Endodermal cell (in vitro differentiated cells): ENCODE results near the gene ZSWIM6. TPM values are rescaled to one million over a fixed set of nuclear protein-coding genes. Genes with fewer than 3 reads are reported as not detected.

Experiments used
- DNase-seq: peaks from one replicate; pipeline ENCODE4 v3.0.0-alpha.2; 2017
- H3K27ac ChIP-seq: 2 replicates; pipeline ENCODE4 v1.5.1; 2013; ENCODE audit warnings: mild to moderate bottlenecking, low read depth, low read length, moderate library complexity
- H3K27me3 ChIP-seq: 2 replicates; pipeline ENCODE4 v1.6.1; 2013; ENCODE audit warnings: mild to moderate bottlenecking, low read length, moderate library complexity; ENCODE audit not compliant: insufficient read depth, control insufficient read depth, poor library complexity, severe bottlenecking
- H3K36me3 ChIP-seq: 2 replicates; pipeline ENCODE4 v1.7.0; 2013; ENCODE audit warnings: mild to moderate bottlenecking, low read length, moderate library complexity; ENCODE audit not compliant: control insufficient read depth, insufficient read depth
- H3K4me1 ChIP-seq: one replicate; pipeline ENCODE4 v1.7.0; 2013; ENCODE audit warnings: low read length; ENCODE audit not compliant: control insufficient read depth, insufficient read depth
- H3K4me3 ChIP-seq: 2 replicates; pipeline ENCODE4 v1.5.1; 2013; ENCODE audit warnings: mild to moderate bottlenecking, low read length, moderate library complexity
- H3K9ac ChIP-seq: 2 replicates; pipeline ENCODE4 v1.6.1; 2013; ENCODE audit warnings: mild to moderate bottlenecking, low read length, moderate library complexity; ENCODE audit not compliant: poor library complexity, severe bottlenecking; ENCODE audit errors: extremely low read depth
- H3K9me3 ChIP-seq: 2 replicates; pipeline ENCODE4 v1.6.1; 2013; ENCODE audit warnings: mild to moderate bottlenecking, low read length, moderate library complexity; ENCODE audit not compliant: control insufficient read depth
- H3K27ac Mint-ChIP-seq: 2 replicates; pipeline ENCODE4 v1.8.0; 2020; ENCODE audit warnings: mixed read lengths
- H3K27me3 Mint-ChIP-seq: 2 replicates; pipeline ENCODE4 v1.8.0; 2021; ENCODE audit warnings: mild to moderate bottlenecking, mixed read lengths; ENCODE audit not compliant: insufficient read depth
- H3K36me3 Mint-ChIP-seq: 2 replicates; pipeline ENCODE4 v1.8.0; 2020; ENCODE audit warnings: low read depth, mixed read lengths
- H3K4me1 Mint-ChIP-seq: 2 replicates; pipeline ENCODE4 v1.8.0; 2020; ENCODE audit warnings: mixed read lengths
- H3K4me3 Mint-ChIP-seq: 2 replicates; pipeline ENCODE4 v1.8.0; 2020; ENCODE audit warnings: mild to moderate bottlenecking, moderate library complexity, mixed read lengths
- H3K9me3 Mint-ChIP-seq: 2 replicates; pipeline ENCODE4 v1.8.0; 2020; ENCODE audit warnings: mild to moderate bottlenecking, mixed read lengths
- CTCF ChIP-seq: fragments of 200-600 bp; sonication (generic); conservative IDR thresholded peaks from 2 replicates; pipeline ENCODE4 v1.5.0; 2021; ENCODE audit warnings: antibody characterized with exemption, mild to moderate bottlenecking
- WGBS, 2 experiments: methylation state at CpG; one replicate each; pipeline versions ENCODE4 v1.1.5 to v1.1.7; 2013; ENCODE audit warnings: missing lambda C conversion rate in 2 of 2, mixed read lengths in 1 of 2; ENCODE audit not compliant: insufficient coverage in 1 of 2, insufficient read length in 1 of 2; 5-methylcytosine and 5-hydroxymethylcytosine counted together
- long read RNA-seq, 4 experiments: library from polyadenylated mRNA in 2 of 4; library from RNA in 1 of 4; library from capped mRNA in 1 of 4; stranded (forward) in 3 of 4; unstranded in 1 of 4; transcript quantifications; one replicate each; pipeline ENCODE4 v2.0.0, GENCODE V29; 2020 to 2021; ENCODE audit warnings: inconsistent platforms in 1 of 4
- polyA plus RNA-seq, 2 experiments: library from polyadenylated mRNA; stranded (reverse); fragments of 50-300 nt; gene quantifications; one replicate each; pipeline ENCODE4 v1.2.3, GENCODE V29; 2013
- total RNA-seq, 2 donors: library from RNA; stranded (reverse); fragmentation: NEBNext Ultra II Directional in 1 of 2; extraction: Animal tissue kit (Norgen Biotek cat#: 25700) in 1 of 2; gene quantifications; 2 replicates in 1 of 2; 3 replicates in 1 of 2; pipeline ENCODE4 v1.2.1, GENCODE V29; 2021

The ZSWIM6 gene
- 10 to 100 TPM; 18.1 to 18.8 TPM for total RNA-seq
- 30.8 TPM for polyA plus RNA-seq (2013, experiment 1 of 2)
- 31.4 TPM for polyA plus RNA-seq (2013, experiment 2 of 2)
- long read RNA-seq, experiment 1, partial matches to known transcripts = 3 of 10 reads
- long read RNA-seq, experiment 1, other reads (novel, unspliced or antisense) = 7 of 10 reads
- long read RNA-seq, experiment 2, full-length matches to known transcripts = 1 of 12 reads
- long read RNA-seq, experiment 2, partial matches to known transcripts = 2 of 12 reads
- long read RNA-seq, experiment 2, other reads (novel, unspliced or antisense) = 9 of 12 reads
- long read RNA-seq, experiment 3, partial matches to known transcripts = 3 of 5 reads
- long read RNA-seq, experiment 3, other reads (novel, unspliced or antisense) = 2 of 5 reads
- long read RNA-seq, experiment 4, partial matches to known transcripts = 1 of 5 reads
- long read RNA-seq, experiment 4, other reads (novel, unspliced or antisense) = 4 of 5 reads

GRCh38 chr5:61331407-61332357 lies at the start of gene ZSWIM6:
ZSWIM6 (plus strand) TSS chr5:61332258; CDS start chr5:61332273, 15 bp downstream.
- H3K4me3 ChIP-seq = peak within 1 kb of the TSS; percentile 88
- peaks cover 43% of the 10 kb centered on the region for H3K4me1 Mint-ChIP-seq
- peak within 1 kb of the TSS; percentile 75 for H3K4me3 Mint-ChIP-seq
- peaks cover 54% of the 10 kb centered on the region for H3K27me3 Mint-ChIP-seq
- DNase-seq = peak; percentile 99
- H3K9me3 ChIP-seq = no peaks in the 10 kb centered on the region
- H3K27me3 ChIP-seq = peaks cover 30% of the 10 kb centered on the region
- no peaks in the 10 kb centered on the region for H3K9me3 Mint-ChIP-seq
- WGBS, 2 experiments = 0% methylated on average over 30 to 86 of the region's 91 CpGs
- TF ChIP-seq CTCF = no peak
- H3K4me1 ChIP-seq = peaks cover 7% of the 10 kb centered on the region
- peaks cover 3% of the 10 kb centered on the region for H3K36me3 ChIP-seq
- peaks cover 3% of the 10 kb centered on the region for H3K36me3 Mint-ChIP-seq
- peak within 1 kb of the TSS; percentile 97 for H3K27ac ChIP-seq
- H3K27ac Mint-ChIP-seq = peak within 1 kb of the TSS; percentile 90
- H3K9ac ChIP-seq = peak within 1 kb of the TSS; percentile 78

- peaks cover 18% of the 10 kb centered on the region for H3K27me3 ChIP-seq
- H3K4me3 Mint-ChIP-seq = no peak overlapping the region
- H3K4me1 ChIP-seq = peaks cover 5% of the 10 kb centered on the region
- H3K27me3 Mint-ChIP-seq = peaks cover 17% of the 10 kb centered on the region
- no peaks in the 10 kb centered on the region for H3K36me3 Mint-ChIP-seq
- H3K9ac ChIP-seq = no peak overlapping the region
- peaks cover 9% of the 10 kb centered on the region for H3K9me3 Mint-ChIP-seq
- no peak for TF ChIP-seq CTCF
- H3K27ac Mint-ChIP-seq = no peak overlapping the region
- DNase-seq = no peak
- H3K4me1 Mint-ChIP-seq = peaks cover 5% of the 10 kb centered on the region
- H3K4me3 ChIP-seq = no peak overlapping the region
- peaks cover 10% of the 10 kb centered on the region for H3K9me3 ChIP-seq
- 83 to 92% methylated on average over 2 of the region's 3 CpGs for WGBS, 2 experiments
- no peaks in the 10 kb centered on the region for H3K36me3 ChIP-seq
- no peak overlapping the region for H3K27ac ChIP-seq
Measured at GRCh38 chr5:61283471-61283870, 48.6 kb upstream of the ZSWIM6 start.

GRCh38 chr5:61285531-61285930 lies 46.5 kb upstream of the ZSWIM6 start:
- no peaks in the 10 kb centered on the region for H3K36me3 Mint-ChIP-seq
- no peak overlapping the region for H3K9ac ChIP-seq
- H3K4me3 ChIP-seq = no peak overlapping the region
- H3K4me1 ChIP-seq = peaks cover 19% of the 10 kb centered on the region
- peaks cover 10% of the 10 kb centered on the region for H3K9me3 ChIP-seq
- H3K27me3 ChIP-seq = peaks cover 1% of the 10 kb centered on the region
- H3K27ac ChIP-seq = no peak overlapping the region
- H3K36me3 ChIP-seq = no peaks in the 10 kb centered on the region
- H3K27ac Mint-ChIP-seq = no peak overlapping the region
- peaks cover 7% of the 10 kb centered on the region for H3K27me3 Mint-ChIP-seq
- no peak overlapping the region for H3K4me3 Mint-ChIP-seq
- DNase-seq = no peak
- H3K9me3 Mint-ChIP-seq = peaks cover 9% of the 10 kb centered on the region
- peaks cover 22% of the 10 kb centered on the region for H3K4me1 Mint-ChIP-seq
- no peak for TF ChIP-seq CTCF
